ENCODE data around the gene COLQ. TPM values are rescaled to one million over a fixed set of nuclear protein-coding genes. Genes with fewer than 3 reads are reported as not detected.
"Not testable (repeated sequence)": the region's sequence is repeated elsewhere in the genome, so short reads cannot be mapped to it uniquely, and the experiment has no call there.

COLQ gene
- total RNA-seq, 4 donors from 2014 or later, result 1.9 to 10.2 (median 3.6) TPM

GRCh38 chr3:15460891-15461531, 60.5 kb downstream of the COLQ start:
- no peaks in the 10 kb centered on the region for H3K4me1 ChIP-seq
- peaks cover 0 to 45% (median 0%) of the 10 kb centered on the region in 3 donors for H3K36me3 ChIP-seq
- TF ChIP-seq, protein P1, sequence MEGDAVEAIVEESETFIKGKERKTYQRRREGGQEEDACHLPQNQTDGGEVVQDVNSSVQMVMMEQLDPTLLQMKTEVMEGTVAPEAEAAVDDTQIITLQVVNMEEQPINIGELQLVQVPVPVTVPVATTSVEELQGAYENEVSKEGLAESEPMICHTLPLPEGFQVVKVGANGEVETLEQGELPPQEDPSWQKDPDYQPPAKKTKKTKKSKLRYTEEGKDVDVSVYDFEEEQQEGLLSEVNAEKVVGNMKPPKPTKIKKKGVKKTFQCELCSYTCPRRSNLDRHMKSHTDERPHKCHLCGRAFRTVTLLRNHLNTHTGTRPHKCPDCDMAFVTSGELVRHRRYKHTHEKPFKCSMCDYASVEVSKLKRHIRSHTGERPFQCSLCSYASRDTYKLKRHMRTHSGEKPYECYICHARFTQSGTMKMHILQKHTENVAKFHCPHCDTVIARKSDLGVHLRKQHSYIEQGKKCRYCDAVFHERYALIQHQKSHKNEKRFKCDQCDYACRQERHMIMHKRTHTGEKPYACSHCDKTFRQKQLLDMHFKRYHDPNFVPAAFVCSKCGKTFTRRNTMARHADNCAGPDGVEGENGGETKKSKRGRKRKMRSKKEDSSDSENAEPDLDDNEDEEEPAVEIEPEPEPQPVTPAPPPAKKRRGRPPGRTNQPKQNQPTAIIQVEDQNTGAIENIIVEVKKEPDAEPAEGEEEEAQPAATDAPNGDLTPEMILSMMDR (IDR thresholded peaks at IDR 0.05), result no peak
- TF ChIP-seq POLR2A (IDR thresholded peaks at IDR 0.05) (no peak), EP300 (IDR thresholded peaks at IDR 0.05) (no peak)
- no peak for DNase-seq (ENCODE audit: low spot score in 2 of 2)
- 59 to 61% methylated on average over 4 of the region's 4 CpGs for WGBS, 2 donors
- H3K27me3 ChIP-seq, result no peaks in the 10 kb centered on the region
- H3K9me3 ChIP-seq, result no peaks in the 10 kb centered on the region
- H3K27ac ChIP-seq, result no peak overlapping the region
- no peak overlapping the region for H3K4me3 ChIP-seq

GRCh38 chr3:15458212-15458780, 63.2 kb downstream of the COLQ start:
- DNase-seq (ENCODE audit: low spot score in 2 of 2), result no peak
- WGBS, 2 donors, result 87 to 88% methylated on average over 7 of the region's 7 CpGs
- Histone ChIP-seq H3K4me1 (no peaks in the 10 kb centered on the region), H3K9me3 (no peaks in the 10 kb centered on the region), H3K27me3 (no peaks in the 10 kb centered on the region), H3K27ac (no peak overlapping the region), H3K36me3 (peaks cover 0 to 46% (median 0%) of the 10 kb centered on the region in 3 donors), H3K4me3 (no peak overlapping the region)
- TF ChIP-seq POLR2A (IDR thresholded peaks at IDR 0.05) (no peak), EP300 (IDR thresholded peaks at IDR 0.05) (no peak)
- TF ChIP-seq, protein P1 (IDR thresholded peaks at IDR 0.05), result no peak

DNA sequence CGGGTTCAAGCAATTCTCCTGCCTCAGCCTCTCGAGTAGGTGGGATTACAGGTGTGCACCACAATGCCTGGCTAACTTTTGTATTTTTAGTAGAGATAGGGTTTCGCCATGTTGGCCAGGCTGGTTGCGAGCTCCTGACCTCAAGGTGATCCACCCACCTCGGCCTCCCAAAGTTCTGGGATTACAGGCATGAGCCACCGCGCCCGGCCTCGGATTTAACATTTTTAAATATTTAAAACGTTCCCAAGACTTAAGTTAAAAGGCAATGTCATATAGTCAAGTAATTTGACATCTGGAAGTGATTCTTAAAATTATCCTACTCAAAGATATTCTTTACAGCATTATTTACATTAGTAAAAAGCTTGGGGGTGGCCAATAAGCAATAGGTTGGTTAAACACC, 64.6 kb downstream of the COLQ start:
- WGBS, 2 donors, result 86 to 87% methylated on average over 10 of the region's 10 CpGs

GRCh38 chr3:15456321-15456720, 65.2 kb downstream of the COLQ start:
- Histone ChIP-seq H3K4me1 (no peaks in the 10 kb centered on the region), H3K27me3 (no peaks in the 10 kb centered on the region), H3K27ac (no peak overlapping the region), H3K4me3 (no peak overlapping the region), H3K36me3 (peaks cover 0 to 66% (median 0%) of the 10 kb centered on the region in 3 donors), H3K9me3 (no peaks in the 10 kb centered on the region)
- WGBS, 2 donors, result 81 to 92% methylated on average over 2 of the region's 2 CpGs
- TF ChIP-seq EP300 (IDR thresholded peaks at IDR 0.05), result no peak
- TF ChIP-seq, protein P1 (IDR thresholded peaks at IDR 0.05), result no peak
- no peak for TF ChIP-seq POLR2A (IDR thresholded peaks at IDR 0.05)
- DNase-seq (ENCODE audit: low spot score in 2 of 2), result no peak

More for the DNA sequence above, 64.6 kb downstream of the COLQ start:
- not testable (repeated sequence) for H3K27ac ChIP-seq; H3K9me3 ChIP-seq; H3K4me1 ChIP-seq; H3K27me3 ChIP-seq; H3K4me3 ChIP-seq; DNase-seq (ENCODE audit: low spot score in 2 of 2)
- H3K36me3 ChIP-seq, result peaks cover 0 to 60% (median 0%) of the 10 kb centered on the region in 3 donors

- Histone ChIP-seq H3K27me3 (no peaks in the 10 kb centered on the region), H3K27ac (no peak overlapping the region), H3K36me3 (peaks cover 0 to 71% (median 0%) of the 10 kb centered on the region in 3 donors), H3K4me3 (no peak overlapping the region), H3K9me3 (no peaks in the 10 kb centered on the region), H3K4me1 (no peaks in the 10 kb centered on the region)
- no peak for DNase-seq (ENCODE audit: low spot score in 2 of 2)
- TF ChIP-seq EP300 (IDR thresholded peaks at IDR 0.05), result no peak
- TF ChIP-seq, protein P1 (IDR thresholded peaks at IDR 0.05), result no peak
- 76 to 80% methylated on average over 7 of the region's 7 CpGs for WGBS, 2 donors
Measured at GRCh38 chr3:15455756-15456155, 65.8 kb downstream of the COLQ start.

Data from tibial nerve (tissue), 4 donors.